ENCODE results near the gene SLC22A23.

The SLC22A23 gene

DNA sequence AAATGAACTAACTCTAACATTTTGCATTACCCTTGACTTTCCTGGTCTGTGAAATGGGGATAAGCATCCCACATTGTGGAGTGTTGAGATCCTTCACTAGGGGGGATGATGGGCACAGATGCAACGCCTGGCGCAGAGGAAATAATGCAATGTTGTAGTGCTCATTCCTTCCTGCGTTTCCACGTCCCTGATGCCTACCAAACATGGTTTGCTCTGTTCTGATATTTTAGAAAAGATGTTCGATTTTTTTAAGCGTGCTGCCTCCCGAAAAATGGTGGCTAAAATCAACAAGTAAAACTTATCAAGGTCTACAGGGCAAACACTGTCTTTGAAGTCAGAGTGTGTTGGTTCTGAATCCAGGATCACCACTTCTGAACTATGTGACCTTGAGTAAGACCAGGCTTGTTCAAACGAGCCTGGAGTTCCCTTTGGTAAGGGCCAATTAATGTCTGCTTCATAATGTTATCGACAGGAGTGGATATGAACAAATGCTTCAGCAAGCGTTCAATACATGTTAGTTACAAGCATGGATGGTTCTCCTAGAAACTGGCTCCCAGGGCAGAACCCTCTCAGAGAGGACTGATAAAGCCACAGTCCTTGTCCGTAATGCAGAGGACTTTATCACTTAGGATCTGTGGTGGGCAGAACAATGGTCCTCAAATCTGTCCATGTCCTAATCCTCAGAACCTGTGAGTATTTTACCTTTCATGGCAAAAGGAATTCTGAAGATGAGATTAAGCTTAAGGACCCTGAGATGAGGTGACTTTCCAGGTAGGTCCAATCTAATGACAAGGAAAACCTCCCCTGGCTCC, 44.7 kb downstream of the SLC22A23 start (continued):
- TF ChIP-seq ZNF473 (tag by site-specific recombination; IDR thresholded peaks at IDR 0.05) (no peak), PRDM2 (tag by site-specific recombination; IDR thresholded peaks at IDR 0.05; ENCODE audit: borderline replicate concordance) (no peak), ZBTB21 (tag by site-specific recombination; IDR thresholded peaks at IDR 0.05) (no peak), ZNF221 (tag by site-specific recombination; IDR thresholded peaks at IDR 0.05; ENCODE audit: borderline replicate concordance) (no peak)
- TF ChIP-seq, protein P1, sequence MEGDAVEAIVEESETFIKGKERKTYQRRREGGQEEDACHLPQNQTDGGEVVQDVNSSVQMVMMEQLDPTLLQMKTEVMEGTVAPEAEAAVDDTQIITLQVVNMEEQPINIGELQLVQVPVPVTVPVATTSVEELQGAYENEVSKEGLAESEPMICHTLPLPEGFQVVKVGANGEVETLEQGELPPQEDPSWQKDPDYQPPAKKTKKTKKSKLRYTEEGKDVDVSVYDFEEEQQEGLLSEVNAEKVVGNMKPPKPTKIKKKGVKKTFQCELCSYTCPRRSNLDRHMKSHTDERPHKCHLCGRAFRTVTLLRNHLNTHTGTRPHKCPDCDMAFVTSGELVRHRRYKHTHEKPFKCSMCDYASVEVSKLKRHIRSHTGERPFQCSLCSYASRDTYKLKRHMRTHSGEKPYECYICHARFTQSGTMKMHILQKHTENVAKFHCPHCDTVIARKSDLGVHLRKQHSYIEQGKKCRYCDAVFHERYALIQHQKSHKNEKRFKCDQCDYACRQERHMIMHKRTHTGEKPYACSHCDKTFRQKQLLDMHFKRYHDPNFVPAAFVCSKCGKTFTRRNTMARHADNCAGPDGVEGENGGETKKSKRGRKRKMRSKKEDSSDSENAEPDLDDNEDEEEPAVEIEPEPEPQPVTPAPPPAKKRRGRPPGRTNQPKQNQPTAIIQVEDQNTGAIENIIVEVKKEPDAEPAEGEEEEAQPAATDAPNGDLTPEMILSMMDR (tag by site-specific recombination; IDR thresholded peaks at IDR 0.05) = no peak

- no peaks in the 10 kb centered on the region for H3K9me3 ChIP-seq (ENCODE audit: control insufficient read depth, insufficient read depth, low read depth, low read length)
- H3K4me3 ChIP-seq (ENCODE audit: low read depth, low read length) = no peak overlapping the region
- peaks cover 8% of the 10 kb centered on the region for H3K4me1 ChIP-seq (ENCODE audit: control insufficient read depth, insufficient read depth, low read length)
- CTCF ChIA-PET = interaction anchor here (0.5 to 3.2 kb wide), 64 partner anchors 8 to 641 kb away, joined by 3 to 25 read pairs (median 4); partner anchors contain the start of gene SLC22A23
- peaks cover 0 to 34% of the 10 kb centered on the region in 2 experiments; a peak in 1 of 3 replicates for H3K36me3 ChIP-seq (ENCODE audit: control insufficient read depth in 2 of 2, insufficient read depth in 1 of 2, low read length in 2 of 2)
- no peak overlapping the region for H3K27ac ChIP-seq (ENCODE audit: extremely low read depth, low read depth, low read length)
- POLR2A ChIA-PET = interaction anchor here (0.6 to 1.1 kb wide), 2 partner anchors 33 to 36 kb away, joined by 3 to 4 read pairs; no protein-coding TSS in a partner anchor
- no peak for TF ChIP-seq ZFHX2 (tag by site-specific recombination; conservative IDR thresholded peaks at IDR 0.05)
- TF ChIP-seq ZEB2 (tag by site-specific recombination; IDR thresholded peaks at IDR 0.05) = no peak
- TF ChIP-seq ZNF140 (tag by site-specific recombination; IDR thresholded peaks at IDR 0.05) = no peak
- TF ChIP-seq PATZ1 (tag by site-specific recombination; IDR thresholded peaks at IDR 0.05) = 0 out of 2 replicates have a peak, but pooled peaks have one; percentile 17
- no peak for TF ChIP-seq RBAK (tag by site-specific recombination; IDR thresholded peaks at IDR 0.05)
- no peak for TF ChIP-seq ZNF548 (tag by site-specific recombination; IDR thresholded peaks at IDR 0.05)
- TF ChIP-seq, protein P1 (tag by site-specific recombination; IDR thresholded peaks at IDR 0.05) = 0 out of 2 replicates have a peak, but pooled peaks have one; percentile 27
- TF ChIP-seq ZBTB26 (tag by site-specific recombination; optimal IDR thresholded peaks at IDR 0.05) = no peak
- no peak for TF ChIP-seq ZNF658 (tag by site-specific recombination; IDR thresholded peaks at IDR 0.05)
- TF ChIP-seq TRIM28 (IDR thresholded peaks at IDR 0.05; ENCODE audit: borderline replicate concordance, low read length) = no peak
- TF ChIP-seq ZNF561 (tag by site-specific recombination; IDR thresholded peaks at IDR 0.05; ENCODE audit: borderline replicate concordance) = peak; percentile 41; the same call in 1 of the 2 replicates
- no peak for TF ChIP-seq AEBP2 (tag by site-specific recombination; IDR thresholded peaks at IDR 0.05; ENCODE audit: borderline replicate concordance)
- peak; percentile 68 for TF ChIP-seq ZNF654 (tag by site-specific recombination; IDR thresholded peaks at IDR 0.05; ENCODE audit: low read depth)
Measured at GRCh38 chr6:3410385-3411360, 46.2 kb downstream of the SLC22A23 start.
